ENCODE results near the gene DNAJC10.
"Not testable (repeated sequence)": the region's sequence is repeated elsewhere in the genome, so short reads cannot be mapped to it uniquely, and the experiment has no call there.

GRCh38 chr2:182736856-182737255 is 20.8 kb downstream of the DNAJC10 start:
- not testable (repeated sequence) for TF ChIP-seq CTCF (IDR thresholded peaks at IDR 0.05; ENCODE audit: extremely low read depth in 1 of 2, insufficient read depth in 1 of 2, low read depth in 1 of 2, low read length in 2 of 2); POLR2AphosphoS5 (IDR thresholded peaks at IDR 0.05; ENCODE audit: insufficient read depth, low read depth, low read length); MAX (IDR thresholded peaks at IDR 0.05; ENCODE audit: insufficient read depth, insufficient read length); EZH2 (IDR thresholded peaks at IDR 0.05; ENCODE audit: borderline replicate concordance, low read depth, low read length, severe bottlenecking); POLR2A (IDR thresholded peaks at IDR 0.05; ENCODE audit: low read depth, low read length); MYC (IDR thresholded peaks at IDR 0.05; ENCODE audit: low read depth, low read length); JUN (IDR thresholded peaks at IDR 0.05; ENCODE audit: borderline replicate concordance, insufficient read depth, insufficient read length, low read depth); GATA2 (IDR thresholded peaks at IDR 0.05; ENCODE audit: insufficient read depth, insufficient read length, low read depth, low read length); FOS (IDR thresholded peaks at IDR 0.05; ENCODE audit: borderline replicate concordance, insufficient read depth, low read length)
